Measurements from ENCODE around the gene FGFR2. TPM values are rescaled to one million over a fixed set of nuclear protein-coding genes. Genes with fewer than 3 reads are reported as not detected.
A peak's percentile ranks its signal among the peaks of the same experiment; 100 is the strongest.
"Not testable (repeated sequence)": the region's sequence is repeated elsewhere in the genome, so short reads cannot be mapped to it uniquely, and the experiment has no call there.

The FGFR2 gene
- polyA plus RNA-seq, 3 donors = 85.3 to 119 (median 100) TPM

GRCh38 chr10:121556918-121557573 is 41.2 kb downstream of the FGFR2 start:
- no peak for DNase-seq

- DNase-seq = no peak
Measured at GRCh38 chr10:121556455-121556854, 41.8 kb downstream of the FGFR2 start.

- DNase-seq = not testable (repeated sequence)
Measured at GRCh38 chr10:121554916-121555315, 43.3 kb downstream of the FGFR2 start.

- DNase-seq = peak; percentile 73
Measured at GRCh38 chr10:121553511-121554264, 44.6 kb downstream of the FGFR2 start.

- no peak for DNase-seq
Measured at GRCh38 chr10:121552746-121553145, 45.5 kb downstream of the FGFR2 start.

GRCh38 chr10:121551210-121551885 is 46.9 kb downstream of the FGFR2 start:
- no peak for DNase-seq

GRCh38 chr10:121544301-121544869 is 53.9 kb downstream of the FGFR2 start:
- DNase-seq = no peak

GRCh38 chr10:121543545-121543944 is 54.7 kb downstream of the FGFR2 start:
- DNase-seq = no peak

GRCh38 chr10:121541450-121542120 is 56.7 kb downstream of the FGFR2 start:
- no peak for DNase-seq

GRCh38 chr10:121540732-121541395 is 57.4 kb downstream of the FGFR2 start:
- no peak for DNase-seq

- DNase-seq = no peak
Measured at GRCh38 chr10:121539786-121540185, 58.5 kb downstream of the FGFR2 start.

GRCh38 chr10:121536310-121536913 is 61.8 kb downstream of the FGFR2 start:
- no peak for DNase-seq

GRCh38 chr10:121535381-121535780 is 62.9 kb downstream of the FGFR2 start:
- no peak for DNase-seq

GRCh38 chr10:121532292-121532864 is 65.9 kb downstream of the FGFR2 start:
- no peak for DNase-seq

GRCh38 chr10:121531830-121532178 is 66.4 kb downstream of the FGFR2 start:
- no peak for DNase-seq

GRCh38 chr10:121531076-121531829 is 67.0 kb downstream of the FGFR2 start:
- DNase-seq = no peak

GRCh38 chr10:121530481-121531075 is 67.7 kb downstream of the FGFR2 start:
- no peak for DNase-seq

- DNase-seq = peak; percentile 72
Measured at GRCh38 chr10:121527690-121528089, 70.6 kb downstream of the FGFR2 start.

GRCh38 chr10:121526801-121527221 is 71.4 kb downstream of the FGFR2 start:
- DNase-seq = peak; percentile 82
